Stimulated activated naive CD4-positive, alpha-beta T cell (primary cell): ENCODE results near the gene RNU11.
"Not testable (repeated sequence)": the region's sequence is repeated elsewhere in the genome, so short reads cannot be mapped to it uniquely, and the experiment has no call there.

Experiments
- DNase-seq, 6 experiments: peaks; one replicate each; lab custom pipeline; 2025; lab: John Stamatoyannopoulos, UW

Gene RNU11

DNA sequence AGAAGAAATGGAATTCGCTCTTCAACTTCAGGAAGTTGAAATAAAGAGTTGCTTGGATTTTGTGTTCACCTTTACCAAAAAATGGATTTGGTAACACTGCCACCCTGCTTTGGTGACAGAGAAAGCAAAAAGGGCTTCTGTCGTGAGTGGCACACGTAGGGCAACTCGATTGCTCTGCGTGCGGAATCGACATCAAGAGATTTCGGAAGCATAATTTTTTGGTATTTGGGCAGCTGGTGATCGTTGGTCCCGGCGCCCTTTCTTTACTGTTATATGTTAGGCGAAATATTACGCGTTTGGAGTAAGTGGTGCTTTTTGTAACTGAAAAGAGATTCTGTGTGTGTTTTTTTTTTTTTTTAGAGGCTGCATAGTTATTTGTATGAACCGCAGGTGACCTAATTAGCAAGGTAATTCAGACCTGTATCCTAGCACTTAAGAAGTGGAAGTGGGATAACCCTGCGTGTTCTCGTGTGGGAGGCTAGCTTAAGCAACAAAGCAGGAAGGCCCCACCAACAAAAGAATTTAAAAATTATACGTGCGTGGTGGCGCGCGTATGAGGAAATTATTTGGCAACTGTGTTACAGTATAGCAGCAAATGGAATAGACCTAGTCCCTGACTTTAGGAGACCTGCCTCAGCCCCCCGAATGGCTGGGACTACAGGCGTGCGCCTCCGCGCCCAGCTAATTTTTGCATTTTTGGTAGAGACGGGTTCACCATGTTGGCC lies at the start of gene RNU11:
TSS of gene RNU11 (plus strand) at position 127 of the 725 bp plus-strand sequence.
- DNase-seq = peak; percentile 59 to 99 (median 88)

DNA sequence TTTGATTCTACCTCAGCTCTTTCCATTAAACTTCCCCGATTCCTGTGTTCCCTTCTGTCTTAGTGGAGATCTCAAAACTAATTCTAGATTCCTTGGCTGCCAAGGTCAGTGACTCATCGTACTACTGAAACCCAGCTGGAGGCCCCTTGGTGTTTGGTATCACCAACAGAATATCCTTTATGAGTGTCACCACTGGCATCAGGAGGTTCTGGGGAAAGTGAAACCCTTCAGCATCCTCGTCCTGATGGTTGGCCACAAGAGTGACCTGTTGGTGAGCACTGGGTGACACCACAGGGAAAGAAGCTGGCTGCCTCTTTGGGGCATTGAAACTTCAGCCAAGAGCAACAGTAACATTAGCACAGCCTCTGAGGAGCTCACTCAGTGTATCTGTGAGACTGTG lies 46.7 kb upstream of the RNU11 start:
- DNase-seq = no peak

DNA sequence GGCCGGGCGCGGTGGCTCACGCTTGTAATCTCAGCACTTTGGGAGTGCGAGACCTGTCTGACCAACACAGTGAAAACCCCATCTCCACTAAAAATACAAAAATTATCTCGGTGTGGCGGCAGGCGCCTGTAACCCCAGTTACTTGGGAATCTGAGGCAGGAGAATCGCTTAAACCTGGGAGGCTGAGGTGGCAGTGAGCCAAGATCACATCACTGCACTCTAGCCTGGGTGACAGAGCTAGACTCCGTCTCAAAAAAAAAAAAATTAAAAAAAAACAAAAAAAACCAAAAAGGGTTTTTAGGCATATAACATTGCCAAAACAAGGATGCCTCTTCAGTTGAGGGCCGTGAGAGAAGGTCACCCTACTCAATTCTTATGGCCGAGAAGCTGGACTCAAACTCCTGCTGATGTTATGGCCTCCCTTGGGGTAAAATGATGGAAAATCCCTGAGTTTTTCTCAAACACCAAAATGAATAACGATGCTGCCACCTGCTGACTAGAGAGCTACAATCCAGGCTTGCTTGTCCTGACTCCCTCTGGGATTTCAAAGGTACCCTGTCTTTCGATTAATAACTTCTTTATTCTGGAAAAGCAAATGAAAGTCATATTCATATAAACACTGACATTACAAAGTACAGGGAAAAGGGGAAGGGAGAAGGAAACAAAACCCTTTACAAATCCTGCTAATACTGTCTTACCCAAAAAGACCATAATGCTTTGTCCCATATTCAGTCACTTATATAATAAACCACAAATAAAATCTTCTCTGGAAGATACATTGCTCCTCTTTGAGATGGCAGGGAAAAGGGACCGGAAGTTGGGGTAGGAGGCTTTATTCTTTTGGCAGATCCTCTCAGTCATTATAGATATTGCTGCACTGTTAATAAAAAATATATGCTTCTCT lies 45.6 kb upstream of the RNU11 start:
- peak in 3 of 6 experiments; percentile 14 to 21 (median 18) for DNase-seq

DNA sequence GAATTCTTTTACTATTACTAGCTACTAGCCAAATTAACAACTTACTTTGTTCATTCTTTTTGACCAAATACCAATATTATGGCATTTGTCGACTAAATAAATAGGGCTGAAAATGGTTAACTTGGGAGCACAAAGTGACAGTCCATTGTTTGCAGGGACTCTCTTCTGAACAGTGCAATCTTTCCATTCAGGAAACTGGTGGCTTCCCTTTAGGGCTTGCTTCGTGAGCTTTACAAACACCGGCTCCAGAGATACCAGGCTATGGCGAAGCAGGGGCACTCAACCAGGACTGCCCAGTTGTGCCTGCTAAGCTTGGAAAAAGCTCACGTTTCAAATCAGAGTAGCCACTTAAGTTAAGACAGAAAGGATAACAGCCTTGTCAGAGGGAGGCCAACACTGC lies 44.0 kb upstream of the RNU11 start:
- DNase-seq = no peak

DNA sequence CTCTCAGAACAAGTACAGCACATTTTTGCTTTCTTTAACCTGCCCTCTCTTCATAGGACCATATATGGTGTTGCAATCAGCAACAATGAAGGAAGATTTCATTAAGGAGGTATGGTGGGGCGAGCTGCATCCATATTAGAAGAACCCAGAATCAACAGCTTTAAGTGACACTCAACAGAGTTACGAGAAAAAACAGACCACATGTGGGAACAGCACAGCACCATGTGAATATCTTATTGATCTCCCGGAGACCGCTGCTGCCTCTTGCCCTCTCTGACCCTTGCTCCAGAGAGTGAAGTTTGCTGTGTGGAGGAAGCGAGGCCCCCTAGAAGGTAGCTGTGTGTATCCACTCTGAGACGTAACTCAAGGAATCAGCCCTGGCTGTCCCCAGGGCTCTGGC lies 43.4 kb upstream of the RNU11 start:
- no peak for DNase-seq

DNA sequence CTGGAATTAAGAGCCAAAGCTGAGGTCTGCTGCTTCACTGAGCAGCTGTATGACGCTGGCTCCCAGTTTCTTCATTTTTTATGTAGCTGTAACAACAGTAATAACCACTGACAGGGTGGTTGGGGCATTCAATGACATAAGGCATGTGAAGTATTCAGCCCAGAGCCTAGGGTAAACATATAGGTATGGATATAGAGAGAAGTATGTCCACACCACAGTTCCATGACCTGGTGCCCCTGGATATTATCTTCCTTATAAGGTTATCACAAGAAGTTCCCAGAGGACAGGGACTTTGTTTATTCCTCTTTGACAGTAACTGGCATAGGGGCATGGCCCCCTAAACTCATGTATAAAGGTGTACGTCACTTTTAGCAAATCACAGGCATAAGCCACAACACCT lies 41.6 kb upstream of the RNU11 start:
- no peak for DNase-seq

DNA sequence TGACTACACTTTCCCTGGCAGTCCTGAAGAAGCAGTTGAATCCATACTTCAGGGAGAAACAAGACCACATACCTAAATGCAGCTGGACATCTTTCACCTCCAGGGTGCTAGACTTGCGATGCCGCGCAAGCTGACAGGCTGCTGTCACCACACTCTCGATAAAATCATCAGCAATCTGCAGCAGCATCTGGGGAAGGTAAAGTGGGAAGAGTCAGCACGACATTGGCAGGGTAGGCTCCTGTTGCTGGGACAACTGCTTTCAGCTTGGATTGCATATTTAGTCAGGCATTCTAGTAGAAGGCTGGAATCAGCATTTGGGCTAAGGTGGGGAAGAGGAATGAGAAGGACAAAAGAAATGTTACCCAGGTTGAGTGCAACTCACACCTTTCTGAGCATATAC lies 35.2 kb upstream of the RNU11 start:
- DNase-seq = no peak

DNA sequence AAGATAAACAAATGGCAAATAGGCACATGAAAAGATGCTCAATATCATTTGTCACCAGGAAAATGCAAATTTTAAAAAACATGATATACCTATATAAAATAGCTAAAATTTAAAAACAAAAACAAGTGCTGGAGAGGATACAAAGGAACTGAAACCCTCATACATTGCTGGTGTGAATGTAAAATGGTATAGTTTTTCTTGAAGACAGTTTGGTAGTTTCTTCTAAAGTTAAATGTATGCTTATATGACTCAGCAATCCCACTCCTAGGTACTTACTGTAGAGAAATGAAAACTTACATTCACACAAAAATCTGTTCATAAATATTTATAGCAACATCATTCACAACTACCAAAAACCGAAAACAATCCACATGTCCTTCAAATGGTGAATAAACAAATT lies 16.7 kb upstream of the RNU11 start:
- no peak for DNase-seq

DNA sequence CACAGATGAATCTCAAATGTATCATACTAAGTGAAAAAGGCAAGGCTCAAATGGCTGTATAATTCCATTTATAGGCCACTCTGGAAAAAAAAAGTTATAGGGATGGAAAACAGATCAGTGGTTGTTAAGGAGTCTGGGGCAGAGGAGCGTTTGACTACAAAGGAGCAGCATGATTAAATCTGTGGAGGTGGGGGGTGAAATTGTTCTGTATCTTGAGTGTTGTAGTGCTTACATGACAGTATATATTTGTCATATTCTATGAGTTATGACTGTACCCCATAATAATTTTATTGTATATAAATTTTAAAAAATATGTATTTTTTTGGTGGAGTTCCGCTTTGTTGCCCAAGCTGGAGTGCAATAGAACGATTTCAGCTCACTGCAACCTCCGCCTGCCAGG lies 15.8 kb upstream of the RNU11 start:
- no peak for DNase-seq

DNA sequence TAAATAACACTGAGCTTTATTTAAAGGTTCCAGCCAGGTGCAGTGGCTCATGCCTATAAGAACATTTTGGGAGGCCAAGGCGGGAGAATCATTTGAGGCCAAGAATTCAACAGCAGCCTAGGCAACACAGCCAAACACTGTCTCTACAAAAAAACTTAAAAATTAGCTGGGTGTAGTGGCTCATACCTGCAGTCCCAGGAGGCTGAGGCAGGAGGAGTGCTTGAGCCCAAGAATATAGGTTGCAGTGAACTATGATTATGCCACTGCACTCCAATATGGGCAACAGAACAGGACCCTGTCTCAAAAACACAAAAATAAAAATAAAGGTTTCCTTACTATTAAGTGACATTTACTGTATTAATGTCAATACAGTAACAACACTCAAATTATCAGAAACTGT lies 7.6 kb upstream of the RNU11 start:
- peak in 5 of 6 experiments; percentile 5 to 47 (median 15) for DNase-seq

DNA sequence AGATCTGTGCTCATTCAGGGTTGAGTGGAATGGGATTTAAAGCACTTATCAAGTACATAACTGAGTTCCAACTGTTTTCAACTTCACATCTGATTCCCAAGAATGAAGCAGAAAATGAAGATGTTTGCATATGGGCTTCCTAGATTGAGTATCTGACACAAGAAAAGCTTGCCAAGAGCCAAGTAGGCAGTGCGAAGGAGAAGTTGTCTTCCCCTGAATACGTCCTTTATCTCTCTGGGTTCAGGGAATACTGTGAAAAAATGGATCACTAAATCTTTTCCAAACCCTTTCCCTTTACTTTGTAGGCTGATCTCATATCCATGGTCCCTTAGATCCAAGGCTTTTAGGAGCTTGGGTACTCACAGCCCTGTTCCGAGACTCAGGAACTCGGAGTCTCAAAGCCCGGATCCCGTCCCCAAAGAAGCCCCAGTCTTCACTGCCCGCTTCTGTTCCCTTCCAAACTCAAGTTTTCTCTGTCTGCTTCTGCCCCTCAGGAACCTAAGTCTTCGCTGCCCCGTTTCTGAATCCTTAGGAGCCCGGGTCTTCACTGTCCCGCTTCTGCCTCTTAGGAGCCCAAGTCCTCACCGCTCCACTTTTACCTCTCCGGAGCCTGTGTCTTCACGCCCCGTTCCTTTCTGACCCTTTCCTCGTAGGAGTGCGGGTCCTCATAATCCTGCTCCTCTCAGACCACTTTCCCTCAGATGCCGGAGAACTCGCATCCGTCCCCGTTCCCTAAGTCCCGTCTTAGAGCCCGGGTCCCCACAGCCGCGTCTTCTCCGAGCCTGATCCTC lies 6.1 kb upstream of the RNU11 start:
- peak in 1 of 6 experiments; percentile 40 for DNase-seq

DNA sequence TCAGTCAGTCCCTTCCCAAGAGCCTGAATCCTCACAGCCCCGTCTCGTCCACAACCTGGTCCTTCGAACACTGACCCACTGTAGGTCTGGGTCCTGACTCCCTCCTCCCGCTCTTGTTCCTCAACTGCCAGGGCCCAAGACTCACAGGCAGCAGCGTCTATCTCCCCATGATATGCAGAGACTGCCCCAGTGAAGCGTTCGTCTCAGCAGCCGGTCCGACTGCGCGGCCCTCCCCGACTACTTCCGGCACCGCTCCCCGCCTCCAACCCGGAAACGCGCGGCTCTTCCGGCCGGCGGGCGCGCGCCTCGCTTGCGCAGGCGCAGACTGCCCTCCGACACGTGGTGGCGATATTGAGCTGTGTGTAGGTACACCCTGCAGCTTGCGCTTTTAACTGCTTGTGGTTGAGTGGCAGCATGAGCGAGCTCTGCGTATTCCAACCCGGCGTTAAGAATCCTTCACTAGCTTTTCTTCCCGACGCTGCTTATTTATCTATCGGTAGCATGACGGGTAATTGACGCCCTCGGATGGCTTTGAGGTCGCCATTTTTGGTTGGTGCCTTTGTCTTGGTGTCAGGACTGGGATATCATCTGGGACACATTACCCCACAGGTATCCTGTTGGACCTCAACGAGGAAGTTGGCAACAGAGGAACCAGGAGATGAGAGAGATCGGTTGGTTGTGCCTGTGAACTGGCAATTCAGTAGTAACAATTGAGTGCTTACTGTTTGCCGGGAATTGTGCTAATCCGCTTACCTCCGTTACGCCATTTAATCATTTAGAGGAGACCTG lies 5.4 kb upstream of the RNU11 start, which contains the start of gene TAF12:
TSS of gene TAF12 (minus strand) at position 221 of the 789 bp plus-strand sequence. CDS start 20,986 bp downstream, outside the sequence.
- DNase-seq = peak; percentile 86 to 94 (median 90)

DNA sequence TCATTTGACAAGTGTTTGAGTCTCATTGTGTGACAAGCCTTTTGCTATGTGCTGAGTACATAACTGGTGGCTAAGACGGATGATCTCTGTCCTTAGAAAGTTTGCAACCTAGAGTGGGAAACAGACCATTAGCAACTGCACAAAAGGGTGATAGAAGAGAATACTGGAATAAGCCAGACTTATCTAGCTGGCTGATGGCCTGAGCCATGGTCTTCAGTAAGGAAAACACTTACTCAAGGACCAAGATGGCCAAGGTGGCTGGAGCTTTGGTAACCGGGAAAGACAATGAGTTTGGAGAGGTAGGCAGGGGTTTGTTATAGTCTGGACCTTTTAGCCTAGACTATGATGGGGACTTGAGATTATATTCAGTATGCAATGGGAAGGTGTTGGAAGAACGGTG lies 3.9 kb upstream of the RNU11 start:
- DNase-seq = no peak

DNA sequence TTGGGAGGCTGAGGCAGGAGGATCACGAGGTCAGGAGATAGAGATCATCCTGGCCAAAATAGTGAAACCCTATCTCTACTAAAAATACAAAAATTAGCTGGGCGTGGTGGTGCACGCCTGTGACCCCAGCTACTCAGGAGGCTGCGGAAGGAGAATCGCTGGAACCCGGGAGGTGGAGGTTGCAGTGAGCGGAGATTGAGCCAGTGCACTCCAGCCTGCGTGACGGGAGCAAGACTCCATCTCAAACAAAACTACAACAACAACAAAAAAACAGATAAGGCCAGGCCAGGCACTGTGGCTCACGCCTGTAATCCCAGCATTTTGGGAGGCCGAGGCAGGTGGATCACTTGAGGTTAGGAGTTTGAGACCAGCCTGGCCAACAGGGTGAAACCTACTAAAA lies 3.0 kb upstream of the RNU11 start:
- DNase-seq = not testable (repeated sequence)

DNA sequence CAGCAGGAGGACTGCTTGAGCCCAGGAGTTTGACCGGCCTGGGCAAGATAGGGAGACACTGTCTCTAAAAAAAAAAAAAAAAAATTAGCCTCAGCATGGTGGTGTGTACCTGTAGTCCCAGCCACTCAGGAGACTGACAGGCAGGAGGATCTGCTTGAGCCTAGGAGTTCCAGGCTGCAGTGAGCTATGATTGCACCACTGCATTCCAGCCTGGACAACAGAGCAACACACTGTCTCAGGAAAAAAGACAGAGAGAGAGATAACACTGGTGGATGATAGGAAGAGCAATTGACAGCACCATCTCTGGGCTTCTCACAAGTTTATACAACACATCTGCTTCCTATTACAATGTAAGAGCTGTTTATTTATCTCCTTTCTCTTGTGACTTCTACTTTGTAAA lies 2.4 kb upstream of the RNU11 start:
- DNase-seq = no peak

DNA sequence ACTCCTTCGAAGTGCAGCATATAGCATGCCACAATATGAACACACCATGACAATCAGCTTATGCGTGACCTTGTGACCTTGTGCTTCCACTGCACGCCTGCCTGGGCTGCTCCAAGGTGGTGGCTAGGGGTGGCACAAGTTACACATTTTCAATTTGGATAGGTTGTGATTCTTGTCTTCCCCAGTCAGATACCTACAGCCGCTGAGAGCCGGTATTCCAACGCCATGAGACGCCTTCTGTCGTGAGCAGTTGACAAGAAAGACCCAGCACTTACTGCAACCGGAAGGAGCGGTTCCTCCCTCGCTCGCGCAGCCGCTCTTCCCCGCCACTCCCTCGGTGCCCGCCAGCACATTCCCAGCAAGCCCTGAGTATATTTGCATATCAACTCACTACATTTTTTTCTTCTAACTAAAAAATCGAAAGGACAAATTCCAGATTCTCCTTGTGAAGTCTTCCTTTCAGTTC lies 359 bp upstream of the RNU11 start:
- peak; percentile 78 to 99 (median 91) for DNase-seq

DNA sequence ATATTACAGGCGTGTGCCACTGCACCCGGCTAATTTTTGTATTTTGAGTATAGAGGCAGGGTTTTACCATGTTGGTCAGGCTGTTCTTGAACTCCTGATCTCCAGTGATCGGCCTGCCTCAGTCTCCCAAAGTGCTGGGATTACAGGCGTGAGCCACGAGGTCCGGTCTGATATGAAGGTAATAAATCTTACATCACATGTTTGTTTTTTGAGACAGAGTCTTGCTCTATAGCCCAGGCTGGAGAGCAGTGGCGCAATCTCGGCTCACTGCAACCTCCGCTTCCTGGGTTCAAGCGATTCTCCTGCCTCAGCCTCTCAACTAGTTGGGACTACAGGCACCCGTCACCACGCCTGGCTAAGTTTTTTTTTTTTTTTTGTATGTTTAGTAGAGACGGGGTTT lies 4.7 kb downstream of the RNU11 start:
- DNase-seq = not testable (repeated sequence)

DNA sequence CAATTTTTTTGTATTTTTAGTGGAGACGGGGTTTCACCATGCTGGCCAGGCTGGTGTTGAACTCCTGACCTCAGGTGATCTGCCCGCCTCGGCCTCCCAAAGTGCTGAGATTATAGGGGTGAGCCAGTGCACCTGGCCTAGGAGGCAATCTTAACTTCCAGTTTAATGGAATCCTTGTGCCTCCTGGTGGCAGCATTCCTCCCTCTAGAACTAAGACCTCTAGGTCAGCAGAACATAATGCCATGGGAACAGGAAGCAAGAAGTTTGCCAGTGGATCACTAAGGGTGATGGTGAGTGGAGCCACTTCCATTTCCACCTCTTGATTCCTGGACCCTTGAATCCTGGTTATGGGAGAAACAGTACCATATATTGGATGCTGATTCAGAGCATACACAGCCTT lies 5.5 kb downstream of the RNU11 start:
- DNase-seq = peak in 1 of 6 experiments; percentile 9

DNA sequence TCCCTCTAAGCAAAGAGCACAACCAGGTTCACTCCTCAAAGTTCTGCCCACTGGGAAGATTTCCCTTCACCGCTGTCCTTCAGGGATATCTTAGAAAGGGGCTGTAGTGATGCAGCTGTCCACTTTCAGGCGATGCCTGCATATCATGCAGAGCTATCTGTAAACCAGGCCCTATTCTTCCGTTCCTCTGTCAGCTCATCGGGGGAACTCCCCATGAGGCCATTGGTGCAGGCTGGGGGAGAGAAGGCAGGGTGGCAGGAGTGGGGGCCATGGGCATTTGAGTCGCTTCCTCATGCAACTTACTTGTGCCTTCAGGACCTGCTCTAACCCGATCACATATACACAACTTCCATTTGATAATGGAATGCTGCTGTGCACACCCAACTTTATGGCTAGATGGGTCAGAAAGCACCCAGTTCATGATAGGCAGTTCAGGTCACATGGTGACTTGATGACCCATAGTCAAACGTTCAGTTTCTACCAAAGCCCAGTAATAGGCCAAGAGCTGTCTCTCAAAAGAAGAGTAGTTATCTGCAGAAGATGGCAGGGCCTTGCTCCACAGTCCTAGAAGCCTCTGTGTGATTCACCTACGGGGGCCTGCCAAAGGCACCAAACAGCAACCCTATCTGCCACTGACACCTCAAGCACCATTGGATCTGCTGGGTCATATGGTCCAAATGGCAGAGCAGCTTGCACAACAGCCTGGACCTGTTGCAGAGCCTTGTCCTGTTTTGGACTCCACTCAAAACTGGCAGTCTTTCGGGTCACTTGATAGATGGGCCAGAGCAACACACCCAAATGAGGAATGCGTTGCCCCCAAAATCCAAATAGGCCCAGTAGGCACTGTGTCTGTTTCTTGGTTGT lies 7.3 kb downstream of the RNU11 start:
- DNase-seq = not testable (repeated sequence)

DNA sequence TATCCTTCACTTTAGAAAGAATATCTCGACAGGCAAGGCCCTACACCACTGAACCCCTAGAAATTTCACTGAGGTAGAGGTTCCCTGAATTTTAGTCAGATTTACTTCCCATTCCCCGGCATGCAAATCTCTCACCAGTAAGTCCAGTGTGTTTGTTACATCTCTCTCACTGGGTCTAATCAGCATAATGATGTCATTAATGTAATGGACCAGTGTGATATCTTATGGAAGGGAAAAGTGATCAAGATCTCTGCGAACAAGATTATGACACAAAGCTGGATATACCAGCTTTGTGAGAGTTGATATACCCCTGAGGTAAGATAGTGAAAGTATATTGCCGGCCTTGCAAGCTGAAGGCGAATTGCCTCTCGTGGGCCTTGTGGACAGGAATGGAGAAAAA lies 7.9 kb downstream of the RNU11 start:
- DNase-seq = no peak
